SU-DHL-6 (cell line): ENCODE data around the gene ARMC5.
"Not testable (repeated sequence)": the region's sequence is repeated elsewhere in the genome, so short reads cannot be mapped to it uniquely, and the experiment has no call there.

Experiments used
- EZH2phosphoT487 ChIP-seq: fragments of 200-600 bp; sonication (generic), shearing (Covaris generic); conservative IDR thresholded peaks from 2 replicates; pipeline ENCODE4 v1.6.1; 2018; ENCODE audit warnings: mild to moderate bottlenecking, antibody characterized with exemption, low read length, moderate library complexity, mixed read lengths
- TF ChIP-seq, protein P1 (sequence below): fragments of 200-600 bp; sonication (generic); IDR thresholded peaks from one replicate; pipeline ENCODE4 v1.5.1; 2017; ENCODE audit warnings: antibody characterized with exemption, mild to moderate bottlenecking, low read length, moderate library complexity; ENCODE audit not compliant: insufficient read depth, poor library complexity, severe bottlenecking

DNA sequence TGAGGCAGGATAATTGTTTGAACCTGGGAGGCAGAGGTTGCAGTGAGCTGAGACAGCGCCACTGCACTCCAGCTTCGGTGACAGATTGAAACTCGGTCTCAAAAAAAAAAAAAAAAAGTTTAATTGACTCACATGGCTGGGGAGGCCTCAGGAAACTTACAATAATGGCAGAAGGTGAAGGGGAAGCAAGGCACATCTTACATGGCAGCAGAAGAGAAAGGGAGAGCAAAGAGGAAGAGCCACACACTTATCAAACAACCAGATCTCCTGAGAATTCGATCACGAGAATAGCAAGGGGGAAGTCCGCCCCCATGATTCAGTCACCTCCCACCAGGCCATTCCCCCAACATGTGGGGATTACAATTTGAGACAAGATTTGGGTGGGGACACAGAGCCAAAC, 13.4 kb upstream of the ARMC5 start:
- TF ChIP-seq, protein P1, sequence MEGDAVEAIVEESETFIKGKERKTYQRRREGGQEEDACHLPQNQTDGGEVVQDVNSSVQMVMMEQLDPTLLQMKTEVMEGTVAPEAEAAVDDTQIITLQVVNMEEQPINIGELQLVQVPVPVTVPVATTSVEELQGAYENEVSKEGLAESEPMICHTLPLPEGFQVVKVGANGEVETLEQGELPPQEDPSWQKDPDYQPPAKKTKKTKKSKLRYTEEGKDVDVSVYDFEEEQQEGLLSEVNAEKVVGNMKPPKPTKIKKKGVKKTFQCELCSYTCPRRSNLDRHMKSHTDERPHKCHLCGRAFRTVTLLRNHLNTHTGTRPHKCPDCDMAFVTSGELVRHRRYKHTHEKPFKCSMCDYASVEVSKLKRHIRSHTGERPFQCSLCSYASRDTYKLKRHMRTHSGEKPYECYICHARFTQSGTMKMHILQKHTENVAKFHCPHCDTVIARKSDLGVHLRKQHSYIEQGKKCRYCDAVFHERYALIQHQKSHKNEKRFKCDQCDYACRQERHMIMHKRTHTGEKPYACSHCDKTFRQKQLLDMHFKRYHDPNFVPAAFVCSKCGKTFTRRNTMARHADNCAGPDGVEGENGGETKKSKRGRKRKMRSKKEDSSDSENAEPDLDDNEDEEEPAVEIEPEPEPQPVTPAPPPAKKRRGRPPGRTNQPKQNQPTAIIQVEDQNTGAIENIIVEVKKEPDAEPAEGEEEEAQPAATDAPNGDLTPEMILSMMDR, result not testable (repeated sequence)
- TF ChIP-seq EZH2phosphoT487, result not testable (repeated sequence)
